Peyer's patch (tissue), 4 donors: ENCODE data around the gene KIAA1210. TPM values are rescaled to one million over a fixed set of nuclear protein-coding genes. Genes with fewer than 3 reads are reported as not detected.

Source experiments
- DNase-seq, 3 donors: peaks; one replicate each; pipeline ENCODE4 v3.0.0-alpha.2; 2017 to 2019
- H3K27ac ChIP-seq, 4 donors: fragments of 200-600 bp; sonication (generic); one replicate each; pipeline ENCODE4 v1.5.1; 2016 to 2019
- H3K27me3 ChIP-seq, 2 donors: fragments of 200-600 bp; sonication (generic); one replicate each; pipeline ENCODE4 v1.5.1; 2019
- H3K36me3 ChIP-seq, 3 donors: fragments of 200-600 bp; sonication (generic); one replicate each; pipeline ENCODE4 v1.5.1; 2016 to 2019
- H3K4me1 ChIP-seq, 4 donors: fragments of 200-600 bp; sonication (generic); one replicate each; pipeline ENCODE4 v1.5.1; 2016 to 2019
- H3K4me3 ChIP-seq, 4 donors: fragments of 200-600 bp; sonication (generic); 1 replicate in 3 of 4; 2 replicates in 1 of 4; pipeline ENCODE4 v1.5.1; 2016 to 2019; ENCODE audit warnings: mild to moderate bottlenecking in 1 of 4
- H3K9me3 ChIP-seq, 4 donors: fragments of 200-600 bp; sonication (generic); one replicate each; pipeline ENCODE4 v1.5.1; 2016 to 2019; ENCODE audit warnings: mild to moderate bottlenecking in 1 of 4
- POLR2A ChIP-seq, 2 donors: fragments of 450-650 bp; IDR thresholded peaks; one replicate each; pipeline ENCODE4 v1.5.1; 2017; ENCODE audit warnings: antibody characterized with exemption in 2 of 2, mild to moderate bottlenecking in 2 of 2, moderate library complexity in 2 of 2
- total RNA-seq, 4 donors: library from RNA; depleted of rRNA; stranded (reverse); fragments of >200 nt; gene quantifications; one replicate each; pipeline ENCODE4 v1.1.0, GENCODE V29; 2016
- TF ChIP-seq, protein P1 (sequence below), 6 experiments: fragments of 450-650 bp in 4 of 6; fragments of 200-600 bp in 2 of 6; sonication (generic) in 1 of 6; IDR thresholded peaks; one replicate each; pipeline ENCODE4 v1.5.1; 2017 to 2019; ENCODE audit warnings: antibody characterized with exemption in 6 of 6, mild to moderate bottlenecking in 3 of 6, moderate library complexity in 1 of 6

The KIAA1210 gene
- total RNA-seq, 4 donors from 2014 or later = not detected

- no peak for DNase-seq
- Histone ChIP-seq H3K4me1 (no peaks in the 10 kb centered on the region), H3K36me3 (no peaks in the 10 kb centered on the region), H3K27ac (no peak overlapping the region), H3K27me3 (no peaks in the 10 kb centered on the region), H3K9me3 (no peaks in the 10 kb centered on the region), H3K4me3 (no peak overlapping the region)
- no peak for TF ChIP-seq POLR2A (IDR thresholded peaks at IDR 0.05)
- TF ChIP-seq, protein P1, sequence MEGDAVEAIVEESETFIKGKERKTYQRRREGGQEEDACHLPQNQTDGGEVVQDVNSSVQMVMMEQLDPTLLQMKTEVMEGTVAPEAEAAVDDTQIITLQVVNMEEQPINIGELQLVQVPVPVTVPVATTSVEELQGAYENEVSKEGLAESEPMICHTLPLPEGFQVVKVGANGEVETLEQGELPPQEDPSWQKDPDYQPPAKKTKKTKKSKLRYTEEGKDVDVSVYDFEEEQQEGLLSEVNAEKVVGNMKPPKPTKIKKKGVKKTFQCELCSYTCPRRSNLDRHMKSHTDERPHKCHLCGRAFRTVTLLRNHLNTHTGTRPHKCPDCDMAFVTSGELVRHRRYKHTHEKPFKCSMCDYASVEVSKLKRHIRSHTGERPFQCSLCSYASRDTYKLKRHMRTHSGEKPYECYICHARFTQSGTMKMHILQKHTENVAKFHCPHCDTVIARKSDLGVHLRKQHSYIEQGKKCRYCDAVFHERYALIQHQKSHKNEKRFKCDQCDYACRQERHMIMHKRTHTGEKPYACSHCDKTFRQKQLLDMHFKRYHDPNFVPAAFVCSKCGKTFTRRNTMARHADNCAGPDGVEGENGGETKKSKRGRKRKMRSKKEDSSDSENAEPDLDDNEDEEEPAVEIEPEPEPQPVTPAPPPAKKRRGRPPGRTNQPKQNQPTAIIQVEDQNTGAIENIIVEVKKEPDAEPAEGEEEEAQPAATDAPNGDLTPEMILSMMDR (IDR thresholded peaks at IDR 0.05) = no peak
These were observed 64.8 kb downstream of the KIAA1210 start for GRCh38 chrX:119062750-119063374.

DNA sequence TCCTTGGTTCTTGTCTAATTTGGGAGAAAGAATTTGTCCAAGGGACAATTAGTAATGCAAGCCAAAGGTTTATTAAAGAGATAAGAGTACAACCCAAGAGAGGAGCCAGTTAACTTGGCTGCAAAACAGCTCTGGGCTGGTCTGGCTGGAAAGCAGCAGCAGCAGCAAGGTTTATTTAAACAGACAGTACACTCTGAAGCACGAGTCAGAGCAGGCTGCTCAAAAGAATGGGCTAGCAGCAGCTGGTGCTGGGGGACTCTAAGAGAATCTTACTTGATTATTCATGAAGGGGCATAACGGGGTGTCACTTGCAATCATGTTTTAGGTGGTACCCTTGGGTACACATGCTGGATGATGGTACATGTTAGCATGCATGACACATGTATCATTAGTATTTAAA is 71.9 kb downstream of the KIAA1210 start:
- no peak for DNase-seq
- Histone ChIP-seq H3K27ac (no peak overlapping the region), H3K9me3 (no peaks in the 10 kb centered on the region), H3K36me3 (no peaks in the 10 kb centered on the region), H3K4me3 (no peak overlapping the region), H3K4me1 (no peaks in the 10 kb centered on the region), H3K27me3 (no peaks in the 10 kb centered on the region)
- no peak for TF ChIP-seq POLR2A (IDR thresholded peaks at IDR 0.05)
- TF ChIP-seq, protein P1 (IDR thresholded peaks at IDR 0.05) = no peak

DNA sequence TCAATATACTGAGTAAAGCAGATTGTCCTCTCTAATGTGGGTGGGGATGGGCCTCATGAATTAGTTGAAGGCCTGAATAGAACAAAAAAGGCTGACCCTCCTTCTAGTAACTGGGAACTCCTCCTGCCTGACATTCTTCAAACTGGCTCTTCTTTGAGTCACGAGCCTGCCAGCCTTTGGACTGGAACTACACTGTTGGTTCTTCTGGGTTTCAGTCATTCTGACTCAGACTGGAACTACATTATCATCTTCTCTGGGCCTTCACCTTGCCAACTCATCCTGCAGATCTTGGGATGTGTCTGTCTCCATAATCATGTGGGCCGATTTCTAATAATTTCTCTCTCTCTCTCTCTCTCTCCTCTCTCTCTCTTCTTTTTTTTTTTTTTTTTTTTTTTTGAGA is 81.7 kb downstream of the KIAA1210 start:
- Histone ChIP-seq H3K4me1 (no peaks in the 10 kb centered on the region), H3K27me3 (no peaks in the 10 kb centered on the region), H3K36me3 (no peaks in the 10 kb centered on the region), H3K4me3 (no peak overlapping the region), H3K9me3 (no peaks in the 10 kb centered on the region), H3K27ac (no peak overlapping the region)
- DNase-seq = no peak
- TF ChIP-seq POLR2A (IDR thresholded peaks at IDR 0.05) = no peak
- TF ChIP-seq, protein P1 (IDR thresholded peaks at IDR 0.05) = no peak

GRCh38 chrX:119042996-119043395 is 84.6 kb downstream of the KIAA1210 start:
- Histone ChIP-seq H3K4me3 (no peak overlapping the region), H3K27ac (no peak overlapping the region), H3K9me3 (no peaks in the 10 kb centered on the region), H3K36me3 (no peaks in the 10 kb centered on the region), H3K4me1 (no peaks in the 10 kb centered on the region), H3K27me3 (no peaks in the 10 kb centered on the region)
- TF ChIP-seq, protein P1 (IDR thresholded peaks at IDR 0.05) = no peak
- TF ChIP-seq POLR2A (IDR thresholded peaks at IDR 0.05) = no peak
- DNase-seq = no peak

- TF ChIP-seq POLR2A (IDR thresholded peaks at IDR 0.05) = no peak
- Histone ChIP-seq H3K4me3 (no peak overlapping the region), H3K27ac (peak overlapping the region in 2 of 4 donors; percentile 50 to 62), H3K9me3 (no peaks in the 10 kb centered on the region), H3K36me3 (no peaks in the 10 kb centered on the region), H3K4me1 (no peaks in the 10 kb centered on the region), H3K27me3 (no peaks in the 10 kb centered on the region)
- no peak for DNase-seq
These were observed 85.6 kb downstream of the KIAA1210 start for GRCh38 chrX:119042040-119042439.

GRCh38 chrX:119041175-119041574 is 86.4 kb downstream of the KIAA1210 start:
- TF ChIP-seq, protein P1 (IDR thresholded peaks at IDR 0.05) = no peak
- no peak for TF ChIP-seq POLR2A (IDR thresholded peaks at IDR 0.05)
- Histone ChIP-seq H3K4me1 (no peaks in the 10 kb centered on the region), H3K36me3 (no peaks in the 10 kb centered on the region), H3K27me3 (no peaks in the 10 kb centered on the region), H3K4me3 (no peak overlapping the region), H3K27ac (peak overlapping the region in 2 of 4 donors; percentile 50 to 62), H3K9me3 (no peaks in the 10 kb centered on the region)
- peak; percentile 17 to 82 (median 51) for DNase-seq
